GM21723 (cell line): Measurements from ENCODE around the gene PHACTR1.
"Not testable (repeated sequence)": the region's sequence is repeated elsewhere in the genome, so short reads cannot be mapped to it uniquely, and the experiment has no call there.

Experiments used
- ATAC-seq: cut with Tn5 transposase; IDR thresholded peaks from one replicate; pipeline ENCODE4 v1.9.1; 2021; ENCODE audit warnings: mild to moderate bottlenecking, moderate library complexity; ENCODE audit not compliant: unreplicated experiment

The PHACTR1 gene

GRCh38 chr6:13326031-13326586 lies 609.5 kb downstream of the PHACTR1 start:
- ATAC-seq: not testable (repeated sequence)

GRCh38 chr6:13327691-13328075 lies 611.1 kb downstream of the PHACTR1 start:
- ATAC-seq: no peak

GRCh38 chr6:13328076-13328874 lies 611.7 kb downstream of the PHACTR1 start, which contains the start of gene TBC1D7:
Gene TBC1D7 (minus strand): TSS chr6:13328537. CDS start chr6:13326898, 1,639 bp downstream.
- ATAC-seq: peak; percentile 89

- no peak for ATAC-seq
Measured at GRCh38 chr6:13328875-13329183, 612.3 kb downstream of the PHACTR1 start.

DNA sequence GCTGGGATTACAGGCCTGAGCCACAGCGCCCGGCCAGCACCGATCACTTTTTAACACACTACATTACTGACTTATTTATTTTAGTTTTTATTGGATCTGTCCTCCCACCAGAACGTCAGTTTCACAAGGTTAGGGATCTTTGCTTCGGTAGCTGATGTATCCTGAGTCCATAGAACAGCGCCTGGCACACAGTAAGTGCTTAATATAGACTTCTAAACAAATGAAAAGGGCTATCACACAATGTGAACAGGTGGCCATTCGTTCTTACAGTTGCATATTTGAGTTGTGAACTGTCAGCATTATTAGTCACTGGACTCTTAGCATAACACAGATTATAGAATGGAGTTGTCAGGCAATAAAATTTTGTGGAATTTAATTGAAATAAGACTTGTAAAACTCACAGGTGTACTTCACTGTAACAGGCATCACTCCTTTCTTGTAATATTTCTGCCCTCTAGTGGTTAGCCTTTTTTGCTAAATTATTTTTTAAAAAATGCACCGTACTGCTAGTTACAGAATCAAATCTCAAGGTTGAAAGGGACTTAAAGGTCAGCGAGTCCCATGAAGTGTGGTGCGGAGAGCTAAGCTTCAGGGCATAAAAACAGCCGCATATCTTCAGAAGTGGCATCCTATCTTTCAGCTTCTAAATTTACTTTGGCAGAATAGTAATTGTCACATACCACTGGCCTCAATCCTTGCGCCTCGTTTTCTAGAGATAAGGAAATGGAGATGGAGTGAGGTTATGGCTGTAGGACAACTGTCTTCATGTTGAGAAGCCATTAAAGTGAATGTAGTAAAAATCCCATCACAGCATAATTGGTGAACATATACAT lies 615.2 kb downstream of the PHACTR1 start:
- ATAC-seq: no peak

- no peak for ATAC-seq
Measured at GRCh38 chr6:13332349-13332706, 615.8 kb downstream of the PHACTR1 start.

DNA sequence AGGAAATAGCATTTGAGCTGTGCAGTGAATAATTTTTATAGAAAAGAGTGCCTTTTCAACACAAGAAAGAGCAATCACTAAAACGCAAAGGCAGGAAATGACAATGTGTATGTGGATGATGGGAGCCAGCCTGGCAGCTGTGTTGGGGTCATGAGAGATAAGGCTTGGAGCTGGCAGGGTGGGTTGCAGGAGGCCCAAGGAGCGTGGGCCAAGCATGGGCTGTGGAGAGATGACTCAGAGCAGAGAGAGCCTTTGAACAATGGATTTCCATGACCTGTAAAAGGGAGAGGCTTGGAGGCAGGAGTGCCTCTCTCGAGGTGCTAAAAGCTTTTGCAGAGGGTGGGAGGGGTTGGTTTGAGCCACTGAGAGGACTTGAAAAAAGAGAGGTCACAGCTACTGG lies 618.4 kb downstream of the PHACTR1 start:
- ATAC-seq: no peak

GRCh38 chr6:13336553-13336952 lies 620.0 kb downstream of the PHACTR1 start:
- no peak for ATAC-seq

GRCh38 chr6:13338038-13338437 lies 621.5 kb downstream of the PHACTR1 start:
- no peak for ATAC-seq
